GM23248 (cell line): ENCODE results near the gene TMEM53.

Experiments
- EZH2 ChIP-seq: fragments of 200-600 bp; sonication (generic); IDR thresholded peaks from 2 replicates; pipeline ENCODE4 v1.6.1; 2018; ENCODE audit warnings: antibody characterized with exemption, mild to moderate bottlenecking; ENCODE audit not compliant: insufficient read depth, poor library complexity, severe bottlenecking
- EZH2phosphoT487 ChIP-seq: fragments of 200-600 bp; sonication (generic); IDR thresholded peaks from 2 replicates; pipeline ENCODE4 v1.6.1; 2018; ENCODE audit warnings: antibody characterized with exemption, moderate library complexity, mild to moderate bottlenecking, low read depth; ENCODE audit not compliant: insufficient read depth

- TF ChIP-seq EZH2phosphoT487 (no peak), EZH2 (no peak)
These were observed 45.0 kb upstream of the TMEM53 start for GRCh38 chr1:44719318-44719717.
